SIG-M5 treated with dmso at 0.1 percent for 504 hours (cell line): Measurements from ENCODE around the gene LSAMP.
A peak's percentile ranks its signal among the peaks of the same experiment; 100 is the strongest.

ENCODE experiments used
- DNase-seq: peaks from one replicate; lab custom pipeline; 2025; ENCODE audit not compliant: unreplicated experiment; lab: John Stamatoyannopoulos, UW

LSAMP gene

DNA sequence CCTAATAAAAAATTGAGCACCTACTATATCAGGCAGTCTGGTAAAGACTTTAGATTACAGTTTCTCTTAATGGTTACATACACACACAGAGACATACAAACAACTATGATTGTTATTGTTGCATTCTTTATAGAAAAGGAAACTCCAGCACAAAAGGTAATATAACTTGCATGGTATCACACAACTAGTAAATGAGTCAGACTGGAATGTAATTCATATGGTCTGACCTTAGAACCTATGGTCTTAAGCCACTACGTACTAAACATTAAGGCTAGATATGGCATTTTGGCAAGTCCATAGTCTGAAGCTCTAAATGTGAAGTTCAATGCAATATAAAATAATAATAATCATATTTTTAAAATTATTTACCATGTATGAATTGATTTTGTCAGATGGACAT, 380.6 kb downstream of the LSAMP start:
- DNase-seq, result no peak

DNA sequence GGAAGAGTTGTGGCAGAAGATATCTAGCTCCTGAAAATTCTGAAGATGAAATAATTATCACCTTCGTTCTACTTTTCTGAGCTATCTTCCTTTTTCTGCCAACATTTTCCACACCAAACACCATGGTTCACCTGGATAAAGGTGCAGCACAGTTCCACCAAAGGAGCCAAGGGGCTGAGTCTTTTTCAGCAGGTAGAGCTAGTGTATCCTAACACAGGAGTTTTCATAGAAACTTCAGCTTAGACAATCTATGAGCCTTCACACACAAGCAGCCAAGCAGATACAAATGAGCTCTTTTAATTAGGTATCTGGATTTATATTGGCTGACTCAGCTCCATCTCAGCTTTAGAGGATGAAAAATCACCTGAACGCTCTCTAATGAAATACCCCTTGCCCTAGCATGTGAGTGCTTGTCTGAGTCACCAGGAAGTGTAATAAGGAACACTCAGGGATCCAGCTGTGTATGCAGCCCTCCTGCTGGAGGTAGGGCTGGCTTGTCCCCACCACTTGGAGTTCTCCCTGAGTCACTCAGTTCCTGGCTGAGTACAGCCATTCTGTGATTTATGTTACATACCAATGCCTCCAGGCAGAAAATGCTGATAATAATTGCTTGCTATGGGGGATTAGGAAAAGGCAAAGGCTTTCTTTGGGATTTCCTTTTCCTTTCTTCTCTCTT, 385.7 kb downstream of the LSAMP start:
- no peak for DNase-seq

DNA sequence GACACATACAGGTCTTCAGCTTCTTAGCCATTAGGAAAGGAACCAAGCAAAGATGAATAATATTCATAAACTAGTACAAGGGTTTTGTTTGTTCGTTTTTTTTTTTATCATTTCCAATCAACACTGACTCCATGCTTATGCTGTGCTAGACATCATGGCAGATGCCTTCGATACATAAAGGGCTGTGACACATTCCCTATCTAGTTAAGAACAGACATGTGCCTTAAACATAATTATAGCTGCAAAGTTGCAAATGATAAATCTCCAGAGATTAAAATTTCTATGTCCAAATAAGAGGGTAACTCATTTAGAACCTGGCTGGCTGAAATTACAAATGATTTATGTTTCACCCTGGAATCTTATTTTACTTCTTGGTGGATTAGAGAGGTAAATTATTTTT, 386.4 kb downstream of the LSAMP start:
- no peak for DNase-seq

DNA sequence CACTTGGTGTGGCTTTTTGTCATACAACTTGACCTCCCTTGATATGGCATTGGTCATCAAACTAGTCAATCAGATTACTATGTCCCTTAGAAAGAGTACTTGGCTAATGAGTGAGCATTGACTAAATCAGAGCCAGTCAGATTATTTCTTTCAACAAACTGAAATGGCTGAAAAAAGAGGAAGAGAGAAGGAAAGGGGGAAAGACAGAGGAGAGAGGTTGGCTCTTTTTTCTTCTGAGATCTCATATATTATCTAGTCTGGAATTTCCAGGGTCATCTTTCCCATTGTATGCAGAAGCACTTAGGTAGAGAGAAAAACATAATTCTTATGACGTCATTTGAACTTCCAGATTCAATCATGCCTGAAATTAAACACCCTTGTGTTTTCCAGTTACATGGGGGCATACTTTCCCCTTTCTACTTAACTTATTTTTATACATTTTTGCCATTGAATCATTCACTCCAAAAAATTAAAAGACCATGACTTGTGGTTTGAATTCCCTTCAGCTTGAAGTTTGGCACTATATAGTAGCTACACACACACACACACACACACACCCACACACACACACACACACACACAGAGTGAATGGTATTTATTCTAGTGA, 387.8 kb downstream of the LSAMP start:
- DNase-seq, result no peak

DNA sequence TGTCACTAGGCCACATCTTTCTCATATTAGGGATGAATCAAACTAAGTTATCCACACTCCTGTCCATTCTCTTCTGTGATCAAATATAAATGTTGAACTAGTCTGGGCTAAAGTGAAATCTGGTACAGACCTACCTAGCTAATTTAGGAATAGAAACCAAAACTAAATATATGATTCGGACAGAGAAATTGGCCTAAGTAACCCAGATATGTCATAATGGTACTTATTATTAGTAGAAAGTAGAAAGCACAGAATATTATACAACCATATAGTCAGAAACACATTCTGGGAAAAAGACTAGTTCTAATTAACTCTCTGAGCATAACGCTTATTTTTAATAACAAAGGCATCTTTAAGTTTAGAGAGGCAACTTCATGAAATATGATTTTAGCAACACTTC, 389.0 kb downstream of the LSAMP start:
- no peak for DNase-seq

DNA sequence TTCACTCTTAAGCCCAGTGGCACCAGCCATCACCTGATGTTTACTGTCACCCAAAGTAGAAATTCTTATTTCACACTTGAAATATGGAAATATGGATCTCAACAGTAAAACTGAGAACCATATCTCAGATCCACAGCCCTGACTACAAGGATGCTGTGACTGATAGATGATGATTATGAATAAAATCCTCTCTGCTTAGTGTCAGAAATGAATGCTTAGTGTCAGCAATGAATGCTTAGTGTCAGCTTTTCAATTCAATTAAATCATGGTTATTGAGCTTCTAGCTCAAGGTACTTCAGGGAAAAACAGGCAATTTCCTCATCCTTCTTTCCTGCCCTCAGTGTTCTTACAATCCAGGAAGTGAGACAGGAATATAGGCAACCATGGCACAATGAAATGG, 392.3 kb downstream of the LSAMP start:
- DNase-seq, result no peak

DNA sequence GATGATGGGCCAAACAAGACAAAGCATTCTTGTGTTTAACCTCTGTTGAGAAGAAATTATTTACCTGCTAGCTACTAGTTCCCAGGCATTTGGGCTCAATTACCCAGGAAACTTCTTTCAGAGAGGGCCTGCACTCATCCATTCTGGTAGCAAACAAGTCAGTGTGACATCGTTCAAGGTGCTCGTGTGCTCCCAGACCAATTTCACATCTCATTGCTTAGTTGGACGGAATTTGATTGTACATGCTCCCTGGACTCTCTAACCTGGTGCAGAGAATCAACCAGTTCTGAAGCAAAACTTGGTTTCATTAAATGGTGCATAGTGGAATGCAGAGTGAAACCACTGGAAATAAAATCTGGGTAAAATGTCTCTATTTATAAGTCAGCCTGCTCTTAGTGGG, 392.7 kb downstream of the LSAMP start:
- DNase-seq, result no peak

DNA sequence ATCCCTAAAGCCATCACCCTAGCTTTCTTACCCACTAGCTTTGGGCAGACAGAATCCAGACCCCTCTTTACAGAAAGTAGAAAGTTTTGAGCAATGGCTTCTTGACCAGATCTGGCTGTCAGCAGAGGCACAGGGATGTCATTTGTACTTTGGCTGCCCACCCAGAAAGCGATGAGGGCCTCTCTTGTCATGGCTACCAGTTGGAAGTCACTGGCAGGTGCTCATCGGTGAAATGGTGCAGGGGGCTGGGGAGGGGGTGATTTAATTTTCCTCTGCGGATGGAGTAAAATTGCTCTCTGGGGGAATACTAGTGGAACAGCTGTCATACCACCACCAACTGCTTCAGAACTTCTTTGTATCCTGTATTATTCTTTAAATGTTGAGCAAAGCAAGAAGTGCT, 393.7 kb downstream of the LSAMP start:
- no peak for DNase-seq

DNA sequence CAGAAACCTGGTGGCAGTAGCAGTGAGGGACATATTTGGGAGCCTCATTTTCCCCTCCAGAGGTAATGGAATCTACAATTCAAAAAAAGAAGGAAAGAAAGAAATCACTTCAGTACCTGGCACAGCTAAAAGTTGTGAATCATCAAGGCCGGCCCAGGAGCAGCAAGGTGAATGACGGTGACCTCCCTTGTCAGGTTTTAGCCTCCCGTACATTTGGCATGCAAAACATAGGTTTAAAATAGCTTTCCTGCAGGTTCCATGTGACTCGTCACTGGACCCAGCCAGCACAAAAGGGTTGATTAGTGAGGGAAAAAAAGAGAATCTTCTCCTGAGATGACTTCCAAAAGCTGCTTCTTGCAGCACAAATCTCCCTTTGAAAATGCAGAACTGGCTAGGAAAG, 394.2 kb downstream of the LSAMP start:
- no peak for DNase-seq

DNA sequence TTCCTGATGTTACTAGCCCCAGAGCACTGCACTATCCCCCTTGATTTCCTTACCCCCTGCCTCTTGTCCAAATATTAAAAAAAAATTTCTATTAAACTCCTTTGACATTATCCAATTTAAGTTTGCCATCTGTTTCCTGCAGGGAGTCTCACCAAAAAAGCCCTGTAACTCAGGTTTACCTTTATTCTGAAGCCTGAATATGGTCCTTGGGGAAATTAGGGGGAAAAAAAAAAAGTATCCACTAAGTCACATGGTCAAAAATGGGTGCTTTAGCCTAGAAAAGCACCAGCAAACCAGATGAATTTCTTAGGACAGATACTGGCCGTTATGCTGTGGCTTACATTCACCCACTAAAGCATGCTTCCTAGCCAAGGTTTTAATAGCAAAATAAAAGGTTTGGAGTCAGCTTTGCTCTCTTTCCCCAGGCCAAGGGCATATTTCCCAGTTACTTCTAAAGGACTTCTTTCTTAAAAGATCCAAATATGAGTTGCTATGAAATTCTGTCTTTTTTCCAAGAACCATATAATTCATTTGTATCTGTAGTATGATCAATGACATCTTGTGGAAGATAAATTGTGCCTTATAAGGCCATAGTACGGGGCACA, 394.9 kb downstream of the LSAMP start:
- DNase-seq, result no peak

DNA sequence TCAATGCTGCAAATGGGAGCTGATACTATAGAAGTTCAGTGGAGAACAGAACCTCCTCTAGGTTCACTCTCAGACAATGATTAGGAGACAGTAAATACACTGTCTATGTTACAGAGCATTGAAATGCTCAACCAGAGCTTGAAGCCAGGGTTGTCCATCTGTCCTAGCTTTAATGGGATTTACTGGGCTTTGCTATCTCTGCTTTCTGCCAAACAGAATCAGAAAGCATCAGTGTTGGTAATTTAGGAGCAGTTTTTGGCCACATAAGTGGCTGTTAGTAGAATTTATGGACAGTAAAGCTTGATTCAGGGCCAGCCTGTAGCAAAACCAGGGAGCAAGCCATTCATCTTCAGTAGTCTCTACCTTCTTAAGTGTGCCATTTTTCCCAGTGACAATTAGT, 396.3 kb downstream of the LSAMP start:
- DNase-seq, result no peak

DNA sequence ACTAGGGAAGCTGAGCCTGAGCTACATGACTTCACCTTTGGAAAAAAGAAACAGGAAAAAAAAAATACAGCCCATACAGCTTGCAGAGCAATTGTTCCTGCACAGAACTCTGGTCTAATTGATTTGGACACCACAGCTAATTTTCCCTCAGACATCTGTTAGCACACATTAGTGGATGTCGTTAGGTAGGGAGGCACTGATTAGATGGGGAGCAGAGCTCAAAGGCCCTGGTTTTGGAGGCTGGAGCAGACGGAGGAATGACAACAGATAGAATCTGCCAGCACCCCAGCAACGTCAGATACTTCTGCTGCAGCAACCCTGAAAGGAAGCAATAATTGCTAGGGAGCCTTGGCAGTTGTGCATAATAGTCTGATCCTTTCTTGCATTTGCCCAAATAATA, 398.9 kb downstream of the LSAMP start:
- no peak for DNase-seq

DNA sequence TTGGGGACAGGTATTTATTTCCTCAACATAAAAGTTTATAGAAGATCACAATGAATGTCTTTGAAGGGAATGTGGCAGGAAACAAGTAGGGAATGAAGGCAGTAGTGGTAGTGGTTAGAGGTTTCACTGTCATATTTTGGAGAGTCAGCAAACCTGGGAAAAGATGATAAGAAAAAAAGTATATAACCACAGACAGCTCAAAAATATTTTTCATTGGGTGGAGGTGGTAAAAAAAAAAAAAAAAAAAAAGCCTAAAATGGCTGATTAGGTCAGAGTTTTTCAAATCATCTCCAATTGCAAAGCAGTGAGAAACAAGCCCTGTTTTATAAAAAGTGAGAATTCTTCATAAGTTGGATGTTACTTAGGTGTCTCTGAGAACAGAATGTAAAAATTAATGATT, 400.0 kb downstream of the LSAMP start:
- DNase-seq, result no peak

DNA sequence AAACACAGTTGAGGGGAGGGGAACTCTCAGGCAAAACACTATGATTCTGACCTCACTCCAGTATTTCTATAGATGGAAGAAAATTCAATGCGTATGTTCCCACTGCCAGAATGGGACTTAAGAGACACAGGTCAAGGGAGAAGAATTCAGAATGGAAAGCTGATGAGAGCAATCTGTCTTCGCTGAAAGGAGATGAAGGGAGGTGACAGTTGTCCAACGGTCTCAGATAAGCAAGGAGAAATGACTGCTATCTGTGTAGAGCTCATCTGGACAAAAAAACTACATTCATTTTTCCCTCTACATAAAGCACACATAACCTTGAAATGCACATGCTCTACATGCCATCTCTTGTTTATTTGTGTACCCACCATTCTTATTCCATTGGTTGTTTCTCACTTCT, 405.1 kb downstream of the LSAMP start:
- DNase-seq, result no peak

DNA sequence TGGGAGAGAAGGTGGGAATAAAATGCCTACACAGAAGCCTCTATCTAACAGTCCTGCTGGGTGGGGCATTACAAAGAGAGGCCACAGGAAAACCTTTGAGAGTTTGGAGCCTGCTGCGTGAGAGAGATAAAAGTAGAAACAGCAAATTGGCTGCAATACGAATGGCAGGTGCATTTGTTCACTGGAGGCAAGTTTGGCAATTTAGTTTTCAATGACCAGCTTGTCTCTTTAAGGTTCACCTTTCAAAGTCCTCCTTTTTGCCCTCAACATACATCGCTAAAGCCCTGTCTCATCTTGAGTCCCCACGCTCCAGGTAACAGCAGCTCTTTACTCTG, 405.7 kb downstream of the LSAMP start:
- no peak for DNase-seq

DNA sequence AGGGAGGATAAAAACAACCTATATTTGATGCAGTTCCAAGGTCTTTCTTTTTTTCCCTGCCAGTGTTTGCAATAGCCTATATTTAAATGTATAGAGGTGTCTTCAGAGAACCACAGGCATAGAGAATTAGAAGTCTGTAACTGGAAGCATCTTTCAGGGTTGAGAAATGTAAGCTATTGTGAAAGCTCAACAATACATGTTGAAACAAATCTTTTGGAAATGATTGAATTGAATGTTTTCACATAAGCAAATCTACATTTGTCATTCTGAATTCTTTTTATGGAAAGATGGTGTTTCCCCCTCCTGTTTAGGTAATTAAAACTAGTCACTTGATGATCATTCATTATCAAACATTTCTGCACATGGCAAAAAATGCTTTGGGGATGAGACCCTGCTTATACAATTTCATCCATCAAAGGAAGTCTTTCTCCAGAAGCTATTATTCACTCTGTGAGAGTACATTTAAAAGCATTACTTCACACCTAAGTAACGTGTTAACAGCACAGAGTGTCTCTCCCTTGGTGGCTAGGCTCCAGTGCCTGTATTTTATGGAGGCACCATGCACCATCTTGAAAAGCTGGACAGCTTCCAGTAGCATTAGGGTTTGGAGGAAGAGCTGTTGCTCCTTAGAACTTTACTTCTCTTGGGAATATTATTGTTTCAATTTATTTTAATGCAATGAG, 406.2 kb downstream of the LSAMP start:
- DNase-seq, result peak; percentile 87

DNA sequence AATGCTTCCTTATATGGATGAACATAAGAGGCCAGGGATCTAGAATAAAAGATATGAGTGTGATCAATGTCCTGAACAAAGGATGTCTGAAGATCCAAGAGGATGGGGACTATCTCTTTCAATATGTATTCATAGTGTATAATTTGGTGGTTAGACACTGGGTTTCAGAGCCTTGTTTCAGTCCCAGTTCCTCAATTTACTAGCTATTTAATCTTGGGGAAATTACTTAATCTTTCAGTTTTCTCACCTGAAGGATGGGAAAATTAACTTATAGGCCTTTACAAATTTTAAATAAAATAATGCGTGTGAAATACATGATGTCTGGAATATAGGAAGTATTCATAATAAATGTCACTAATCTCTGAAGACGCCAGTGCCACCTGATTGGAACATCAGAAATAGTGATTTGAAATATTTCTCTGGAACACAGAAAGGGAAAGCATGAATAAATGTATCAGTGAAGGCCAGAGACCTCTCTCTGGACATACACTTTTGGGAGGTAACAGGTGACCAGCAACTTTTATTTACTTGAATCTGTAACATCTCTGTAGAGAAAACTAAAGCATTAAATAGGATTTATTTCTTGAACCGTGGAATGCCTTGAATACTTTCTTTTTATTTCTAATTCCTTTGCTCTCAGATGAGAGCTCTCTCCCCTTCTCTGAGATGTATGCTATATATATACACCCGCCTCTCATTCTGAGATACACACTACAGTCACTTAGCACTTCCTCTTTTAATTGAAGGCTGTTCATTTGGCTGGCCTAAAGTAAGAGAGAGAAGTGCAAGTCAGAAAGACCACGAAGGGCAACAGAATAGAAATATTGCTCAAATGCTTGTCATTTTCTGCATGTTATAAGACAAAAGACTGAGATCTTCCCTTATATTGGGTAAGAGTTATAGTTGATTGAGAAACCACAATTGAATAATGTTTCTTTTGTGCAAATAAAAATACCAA, 407.1 kb downstream of the LSAMP start:
- peak; percentile 98 for DNase-seq

DNA sequence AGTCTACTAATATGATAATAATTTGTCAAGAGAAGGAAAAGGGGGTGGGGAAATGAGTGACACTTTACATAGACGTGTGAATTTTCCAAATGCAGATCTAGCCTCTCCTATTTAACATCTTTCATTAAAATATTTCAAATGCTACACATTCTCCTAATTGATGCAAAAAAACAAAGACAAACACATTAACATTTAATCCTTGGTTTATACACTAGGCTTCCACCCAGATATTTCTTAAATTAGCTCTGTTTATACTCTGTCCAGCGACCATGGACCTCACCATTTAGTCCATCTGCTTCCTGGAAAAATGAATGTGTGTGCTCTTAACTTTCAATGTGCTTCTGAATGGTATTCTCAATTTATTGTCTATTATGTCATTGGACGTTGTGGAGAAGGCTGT, 409.9 kb downstream of the LSAMP start:
- no peak for DNase-seq

DNA sequence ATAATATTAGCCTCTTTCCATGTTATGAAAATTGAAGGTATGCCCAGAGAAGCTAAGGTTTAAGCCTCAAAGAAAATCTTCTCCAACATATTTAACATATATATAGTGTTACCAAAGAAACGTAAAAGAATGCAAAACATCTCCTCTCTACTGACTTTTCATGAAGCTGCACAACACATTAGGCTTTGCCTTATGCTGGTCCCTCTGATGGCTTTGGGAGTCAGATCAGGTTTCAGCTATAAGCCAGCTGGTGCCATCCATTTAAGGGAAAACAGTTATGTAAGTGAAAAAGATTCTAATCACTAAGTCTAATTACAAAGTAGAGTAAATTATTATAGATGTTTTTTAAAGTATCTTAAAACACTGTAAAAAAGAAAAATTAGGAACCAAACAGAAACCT, 410.5 kb downstream of the LSAMP start:
- DNase-seq, result no peak

DNA sequence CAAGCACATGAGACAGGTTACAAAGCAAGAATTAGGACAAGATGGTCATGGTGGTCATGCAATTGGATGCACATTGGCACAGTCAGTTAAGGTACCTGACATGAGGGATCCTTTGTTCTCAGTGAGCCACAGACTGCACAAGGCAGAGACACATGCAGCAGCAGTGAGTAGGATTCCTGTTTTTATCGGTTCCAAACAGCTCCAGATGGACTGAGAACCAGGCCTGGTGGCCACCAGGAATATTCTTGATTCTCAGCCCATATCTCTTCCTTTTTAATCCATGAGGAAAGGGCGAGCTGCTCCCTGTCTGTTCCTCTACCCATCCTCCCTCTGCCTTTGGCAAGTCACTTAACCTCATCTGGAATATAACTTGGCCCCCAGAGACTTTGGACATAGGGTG, 411.2 kb downstream of the LSAMP start:
- DNase-seq, result no peak

DNA sequence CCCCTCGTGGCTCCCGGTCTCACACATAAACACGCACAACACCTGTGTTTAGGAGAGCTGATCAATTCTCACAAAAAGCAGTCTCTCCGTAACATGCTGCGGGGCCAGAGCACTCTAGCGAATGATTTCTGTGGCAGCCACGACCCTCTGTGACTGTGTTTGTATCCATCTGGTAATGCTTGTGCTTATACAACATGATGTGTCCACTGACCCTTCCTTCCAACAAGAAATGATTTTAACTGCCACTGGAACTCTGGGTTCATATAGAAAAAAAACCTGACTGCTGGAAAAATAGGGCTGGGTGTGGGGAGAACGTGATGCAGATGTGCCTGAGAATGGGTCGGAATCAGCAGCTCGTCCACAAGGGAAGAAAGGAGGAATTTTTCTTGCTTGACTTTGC, 411.8 kb downstream of the LSAMP start:
- DNase-seq, result no peak
